Measurements from ENCODE around the gene KIAA0825.
"Not testable (repeated sequence)": the region's sequence is repeated elsewhere in the genome, so short reads cannot be mapped to it uniquely, and the experiment has no call there.

The KIAA0825 gene

GRCh38 chr5:94355811-94356210, 262.6 kb downstream of the KIAA0825 start:
- no peak overlapping the region for H3K27ac ChIP-seq
- H3K9me3 ChIP-seq (ENCODE audit: control insufficient read depth, low read length), result no peaks in the 10 kb centered on the region
- H2AFZ ChIP-seq, result no peak overlapping the region
- no peak overlapping the region for H3K4me2 ChIP-seq (ENCODE audit: low read length)
- H3K27me3 ChIP-seq (ENCODE audit: control insufficient read depth, insufficient read depth, low read length), result no peaks in the 10 kb centered on the region
- TF ChIP-seq CTCF (IDR thresholded peaks at IDR 0.05), result no peak
- H3K4me3 ChIP-seq (ENCODE audit: low read depth, low read length), result no peak overlapping the region
- H3K9ac ChIP-seq, result no peak overlapping the region
- no peaks in the 10 kb centered on the region for H3K4me1 ChIP-seq
- H3K79me2 ChIP-seq, result no peaks in the 10 kb centered on the region
- H3K36me3 ChIP-seq (ENCODE audit: control insufficient read depth, insufficient read depth, low read length), result no peaks in the 10 kb centered on the region

DNA sequence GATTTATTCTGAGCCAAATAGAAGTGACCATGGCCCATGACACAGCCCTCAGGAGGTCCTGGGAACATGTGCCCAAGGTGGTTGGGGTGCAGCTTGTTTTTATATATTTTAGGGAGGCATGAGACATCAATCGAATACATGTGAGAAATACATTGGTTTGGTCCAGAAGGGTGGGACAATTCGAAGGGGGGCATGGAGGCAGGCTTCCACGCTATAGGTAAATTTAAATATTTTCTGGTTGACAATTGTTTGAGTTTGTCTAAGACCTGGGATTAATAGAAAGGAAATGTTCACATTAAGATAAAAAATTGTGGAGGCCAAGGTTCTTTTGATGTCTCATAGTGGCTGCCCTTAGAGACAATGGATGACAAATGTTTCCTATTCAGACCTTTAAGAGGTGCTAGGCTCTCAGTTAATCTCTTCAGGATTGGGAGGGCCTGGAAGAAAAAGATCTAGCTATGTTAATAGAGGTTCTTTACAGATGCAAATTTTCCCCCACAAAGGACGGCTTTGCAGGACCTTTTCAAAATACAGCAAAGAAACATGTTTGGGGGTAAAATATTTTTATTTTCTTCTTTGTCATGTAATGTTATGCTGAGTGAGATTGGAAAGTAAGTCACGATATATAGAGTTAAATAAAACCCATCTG, 263.4 kb downstream of the KIAA0825 start:
- H3K9ac ChIP-seq; H3K4me2 ChIP-seq (ENCODE audit: low read length); H3K27me3 ChIP-seq (ENCODE audit: control insufficient read depth, insufficient read depth, low read length); H3K4me1 ChIP-seq; H3K9me3 ChIP-seq (ENCODE audit: control insufficient read depth, low read length); H2AFZ ChIP-seq; H3K36me3 ChIP-seq (ENCODE audit: control insufficient read depth, insufficient read depth, low read length); H3K4me3 ChIP-seq (ENCODE audit: low read depth, low read length); H3K79me2 ChIP-seq; H3K27ac ChIP-seq: not testable (repeated sequence)

GRCh38 chr5:94353605-94354004, 264.8 kb downstream of the KIAA0825 start:
- no peak overlapping the region for H3K4me3 ChIP-seq (ENCODE audit: low read depth, low read length)
- no peak overlapping the region for H2AFZ ChIP-seq
- H3K36me3 ChIP-seq (ENCODE audit: control insufficient read depth, insufficient read depth, low read length), result no peaks in the 10 kb centered on the region
- H3K79me2 ChIP-seq, result no peaks in the 10 kb centered on the region
- no peaks in the 10 kb centered on the region for H3K9me3 ChIP-seq (ENCODE audit: control insufficient read depth, low read length)
- H3K4me2 ChIP-seq (ENCODE audit: low read length), result no peak overlapping the region
- no peaks in the 10 kb centered on the region for H3K27me3 ChIP-seq (ENCODE audit: control insufficient read depth, insufficient read depth, low read length)
- no peak overlapping the region for H3K9ac ChIP-seq
- no peaks in the 10 kb centered on the region for H3K4me1 ChIP-seq
- H3K27ac ChIP-seq, result no peak overlapping the region
- TF ChIP-seq CTCF (IDR thresholded peaks at IDR 0.05), result no peak

DNA sequence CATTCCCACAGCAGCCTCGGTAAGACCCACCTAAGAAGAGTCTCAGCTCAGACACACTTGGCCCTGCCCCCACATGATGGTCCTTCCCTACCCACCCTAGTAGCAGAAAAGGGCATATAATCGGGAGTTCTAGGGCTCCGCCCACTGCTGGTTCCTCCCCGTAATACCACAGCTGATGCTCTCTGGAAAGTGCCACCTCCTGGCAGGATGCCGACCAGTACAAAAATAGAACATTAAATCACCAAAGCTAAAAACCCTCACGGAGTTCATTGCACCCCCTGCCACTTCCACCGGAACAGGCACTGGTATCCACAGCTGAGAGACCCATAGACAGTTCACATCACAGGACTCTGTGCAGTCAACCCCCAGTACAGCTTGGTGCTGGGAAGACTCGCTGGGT, 271.3 kb downstream of the KIAA0825 start:
- no peaks in the 10 kb centered on the region for H3K9me3 ChIP-seq (ENCODE audit: control insufficient read depth, low read length)
- no peaks in the 10 kb centered on the region for H3K27me3 ChIP-seq (ENCODE audit: control insufficient read depth, insufficient read depth, low read length)
- H3K79me2 ChIP-seq, result no peaks in the 10 kb centered on the region
- H2AFZ ChIP-seq, result no peak overlapping the region
- no peak overlapping the region for H3K9ac ChIP-seq
- no peak overlapping the region for H3K4me2 ChIP-seq (ENCODE audit: low read length)
- no peak overlapping the region for H3K4me3 ChIP-seq (ENCODE audit: low read depth, low read length)
- H3K36me3 ChIP-seq (ENCODE audit: control insufficient read depth, insufficient read depth, low read length), result no peaks in the 10 kb centered on the region
- TF ChIP-seq CTCF (IDR thresholded peaks at IDR 0.05), result no peak
- H3K27ac ChIP-seq, result no peak overlapping the region
- no peaks in the 10 kb centered on the region for H3K4me1 ChIP-seq

DNA sequence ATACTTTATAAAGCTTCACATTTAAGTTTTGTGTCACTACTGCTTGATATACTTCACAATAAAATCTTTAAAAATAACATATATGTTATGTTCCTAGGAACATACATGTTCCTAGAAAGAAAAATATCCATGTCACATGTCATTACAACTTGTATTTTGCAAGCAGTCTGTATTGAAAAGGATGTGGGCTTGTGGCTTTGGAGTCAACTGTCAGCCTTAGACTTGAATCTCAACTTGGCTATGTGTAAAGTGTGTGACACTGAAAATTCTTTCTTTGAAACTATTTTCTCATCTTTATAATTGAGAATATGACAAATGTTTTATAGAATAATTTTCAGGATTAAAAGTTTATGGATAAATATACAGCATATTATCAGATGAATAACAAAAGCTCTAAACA, 273.1 kb downstream of the KIAA0825 start:
- H3K36me3 ChIP-seq (ENCODE audit: control insufficient read depth, insufficient read depth, low read length), result no peaks in the 10 kb centered on the region
- TF ChIP-seq CTCF (IDR thresholded peaks at IDR 0.05), result no peak
- no peaks in the 10 kb centered on the region for H3K27me3 ChIP-seq (ENCODE audit: control insufficient read depth, insufficient read depth, low read length)
- no peak overlapping the region for H3K9ac ChIP-seq
- no peak overlapping the region for H3K4me2 ChIP-seq (ENCODE audit: low read length)
- H3K9me3 ChIP-seq (ENCODE audit: control insufficient read depth, low read length), result no peaks in the 10 kb centered on the region
- no peak overlapping the region for H3K27ac ChIP-seq
- H3K79me2 ChIP-seq, result no peaks in the 10 kb centered on the region
- H2AFZ ChIP-seq, result no peak overlapping the region
- H3K4me1 ChIP-seq, result no peaks in the 10 kb centered on the region
- H3K4me3 ChIP-seq (ENCODE audit: low read depth, low read length), result no peak overlapping the region
